GM08714 (cell line): Measurements from ENCODE around the gene CLUH.
A peak's percentile ranks its signal among the peaks of the same experiment; 100 is the strongest.

Source experiments
- H3K4me3 ChIP-seq: fragments of 200-500 bp; sonication (Bioruptor generic); 2 replicates; pipeline ENCODE4 v1.5.1; 2014; ENCODE audit warnings: mild to moderate bottlenecking, low read length, inconsistent platforms
- ZNF274 ChIP-seq: IDR thresholded peaks from 2 replicates; pipeline ENCODE4 v1.6.1; 2012; ENCODE audit warnings: mild to moderate bottlenecking, low read depth, low read length

Gene CLUH

DNA sequence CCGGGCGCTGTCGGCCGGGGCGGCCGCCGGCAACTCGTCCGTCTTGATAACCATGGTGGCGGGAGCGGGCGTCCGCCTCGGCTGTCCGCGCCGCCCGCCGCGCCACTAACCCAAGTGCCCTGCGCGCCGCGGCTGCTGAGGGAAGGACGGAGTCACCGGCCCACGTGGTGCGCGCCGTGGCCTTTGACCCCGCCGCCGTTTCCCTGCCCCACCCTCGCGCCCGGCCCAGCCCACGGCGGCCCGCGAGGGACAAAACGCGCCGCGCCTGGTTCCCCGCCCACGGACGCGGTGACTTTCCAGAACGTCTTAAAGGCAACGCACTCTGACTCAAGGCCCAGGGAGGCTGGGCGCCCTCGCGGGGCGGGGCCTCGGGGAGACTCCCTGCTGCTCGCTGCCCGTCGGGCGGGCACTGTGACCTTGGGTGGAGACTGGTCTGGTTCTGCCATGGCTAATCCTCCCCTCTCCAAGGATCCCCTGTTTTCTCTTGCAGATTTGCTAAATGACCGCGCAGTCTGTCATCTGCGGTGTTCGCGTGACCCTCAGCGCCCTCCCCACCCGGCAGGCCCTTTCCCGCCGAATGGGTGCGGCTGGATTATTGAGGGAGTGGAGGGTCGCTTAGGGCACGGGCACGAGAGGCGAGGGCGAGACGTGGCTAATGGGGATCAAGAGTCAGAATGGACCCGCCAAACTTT, at the start of gene CLUH:
Gene CLUH (minus strand): TSS at position 157 of the 692 bp plus-strand sequence. CDS start 103 bp downstream, at position 54.
- TF ChIP-seq ZNF274 = no peak
- H3K4me3 ChIP-seq = peak within 1 kb of the TSS; percentile 74

DNA sequence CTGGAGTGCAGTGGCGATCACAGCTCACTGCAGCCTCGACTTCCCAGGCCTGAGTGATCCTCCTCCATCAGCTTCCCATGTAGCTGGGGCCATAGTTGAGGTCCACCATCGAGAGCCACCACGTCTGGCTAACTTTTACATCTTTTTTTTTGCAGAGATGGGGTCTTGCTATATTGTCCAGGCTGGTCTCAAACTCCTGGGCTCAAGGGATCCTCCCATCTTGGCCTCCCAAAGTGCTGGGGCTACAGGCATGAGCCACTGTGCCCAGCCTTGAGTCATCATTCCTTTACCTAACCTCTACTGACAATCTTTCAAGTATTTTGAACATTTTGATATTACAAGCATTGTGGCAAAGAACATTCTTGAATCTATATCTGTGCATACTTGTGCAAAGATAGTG, 47.3 kb upstream of the CLUH start:
- no peak for TF ChIP-seq ZNF274
- no peak overlapping the region for H3K4me3 ChIP-seq

DNA sequence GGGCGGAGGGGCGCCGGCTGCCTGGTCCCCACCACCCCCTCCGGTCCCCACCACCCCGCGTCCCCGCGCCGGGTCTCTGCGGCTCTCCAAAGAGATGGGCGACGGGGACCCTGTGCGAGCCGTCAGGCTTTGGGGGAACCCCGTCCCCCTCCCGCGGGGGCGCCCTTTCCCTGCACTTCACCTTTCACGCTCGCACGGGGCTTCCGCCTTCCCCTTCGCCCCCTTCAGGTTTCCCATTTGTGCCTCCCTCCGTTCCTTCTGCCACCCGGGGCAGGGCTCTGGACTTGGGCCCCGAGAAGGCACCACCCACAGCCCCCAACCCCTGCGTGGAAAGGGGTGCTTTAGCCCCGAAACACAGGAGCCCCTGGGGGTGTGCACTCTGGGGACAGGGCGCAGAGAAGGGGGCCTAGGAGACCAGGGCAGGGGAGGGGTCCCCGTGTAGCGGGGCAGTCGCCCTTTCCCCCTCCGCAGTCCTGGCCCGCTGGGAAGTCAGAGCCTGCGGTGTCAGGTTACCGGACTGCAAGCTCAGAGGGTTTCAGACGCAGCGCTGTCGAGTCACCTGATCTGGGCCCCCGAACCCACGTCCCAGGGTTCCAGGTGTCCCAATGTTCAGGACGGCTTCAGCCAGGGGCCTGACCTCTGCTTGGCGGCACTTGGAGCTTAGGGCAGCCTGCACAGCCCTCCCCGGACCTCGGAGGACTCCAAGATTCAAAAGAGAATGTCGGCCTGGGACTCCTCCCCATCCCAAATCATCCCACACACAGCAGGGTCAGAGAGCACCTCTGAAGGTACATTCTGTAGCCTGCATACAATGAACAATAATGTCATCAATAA, 44.5 kb upstream of the CLUH start:
- TF ChIP-seq ZNF274 = no peak
- H3K4me3 ChIP-seq = no peak overlapping the region

GRCh38 chr17:2751491-2751890, 39.9 kb upstream of the CLUH start:
- no peak overlapping the region for H3K4me3 ChIP-seq
- no peak for TF ChIP-seq ZNF274

DNA sequence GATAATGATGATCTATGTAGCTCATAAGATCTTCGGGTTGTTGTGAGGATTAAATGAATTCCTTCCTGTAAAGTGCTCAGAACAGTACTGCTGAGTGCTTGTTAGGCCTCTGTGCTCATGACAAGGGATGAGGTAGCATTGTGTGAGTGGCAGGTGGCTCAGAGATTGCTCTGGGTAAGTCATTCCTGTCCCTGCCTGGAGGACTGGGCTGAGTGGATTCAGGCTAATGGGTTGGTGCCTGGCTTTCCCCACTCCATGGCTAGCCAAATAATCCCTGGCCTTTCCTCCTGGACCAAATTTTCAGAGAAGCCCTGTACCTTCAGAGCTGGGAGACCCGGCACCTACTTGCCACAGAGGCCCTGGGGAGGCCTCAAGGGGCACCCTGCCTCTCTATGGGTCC, 39.2 kb upstream of the CLUH start:
- no peak overlapping the region for H3K4me3 ChIP-seq
- no peak for TF ChIP-seq ZNF274

DNA sequence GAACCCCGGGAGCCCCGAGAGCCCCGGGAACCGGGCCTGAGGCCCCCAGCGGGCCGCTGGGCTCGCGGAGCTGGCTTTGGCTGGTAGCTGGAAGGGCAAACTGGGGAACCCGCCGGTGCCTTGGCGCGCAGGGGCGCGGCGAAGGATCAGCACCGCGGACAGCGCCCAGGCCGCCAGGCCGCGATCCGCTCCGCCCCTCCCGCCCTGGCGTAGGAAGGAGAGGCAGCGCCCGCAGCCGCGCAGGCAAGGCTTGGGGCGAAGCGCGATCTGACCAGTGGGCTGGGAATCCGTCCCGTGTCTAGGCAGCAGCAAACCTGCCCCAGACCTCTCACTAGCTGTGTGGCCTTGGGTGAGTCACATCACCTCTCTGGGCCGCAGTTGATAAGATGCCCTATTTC, 38.2 kb upstream of the CLUH start:
- TF ChIP-seq ZNF274 = no peak
- H3K4me3 ChIP-seq = no peak overlapping the region

GRCh38 chr17:2749058-2749783, 37.7 kb upstream of the CLUH start, which contains the start of gene CCDC92B:
Gene CCDC92B, minus strand, starts transcription at chr17:2749652. Its CDS starts 14,507 bp downstream, at chr17:2735145.
- no peak for TF ChIP-seq ZNF274
- no peak within 1 kb of the TSS for H3K4me3 ChIP-seq

- H3K4me3 ChIP-seq = no peak overlapping the region
- no peak for TF ChIP-seq ZNF274
Observed at GRCh38 chr17:2745317-2746037, 33.9 kb upstream of the CLUH start.

DNA sequence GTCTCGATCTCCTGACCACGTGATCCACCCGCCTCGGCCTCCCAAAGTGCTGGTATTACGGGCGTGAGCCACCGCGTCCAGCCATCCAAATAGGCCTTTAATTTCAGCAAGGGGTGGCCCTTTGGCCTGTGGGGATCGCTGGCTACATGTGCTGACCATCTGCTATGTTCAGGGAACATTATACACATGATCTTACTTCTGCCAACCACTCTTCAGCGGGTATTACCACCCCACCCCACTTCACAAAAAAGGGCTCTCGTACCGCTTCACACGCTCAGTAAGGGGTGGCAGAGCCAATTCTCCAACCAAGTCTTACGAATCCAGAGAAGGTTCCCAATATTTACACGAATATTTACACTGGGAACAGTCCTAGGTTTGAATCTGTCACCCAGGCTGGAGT, 26.1 kb upstream of the CLUH start:
- TF ChIP-seq ZNF274 = no peak
- H3K4me3 ChIP-seq = no peak overlapping the region

- no peak for TF ChIP-seq ZNF274
- no peak overlapping the region for H3K4me3 ChIP-seq
Observed at GRCh38 chr17:2736956-2737355, 25.4 kb upstream of the CLUH start.

GRCh38 chr17:2735896-2736295, 24.3 kb upstream of the CLUH start:
- TF ChIP-seq ZNF274 = no peak
- H3K4me3 ChIP-seq = no peak overlapping the region

DNA sequence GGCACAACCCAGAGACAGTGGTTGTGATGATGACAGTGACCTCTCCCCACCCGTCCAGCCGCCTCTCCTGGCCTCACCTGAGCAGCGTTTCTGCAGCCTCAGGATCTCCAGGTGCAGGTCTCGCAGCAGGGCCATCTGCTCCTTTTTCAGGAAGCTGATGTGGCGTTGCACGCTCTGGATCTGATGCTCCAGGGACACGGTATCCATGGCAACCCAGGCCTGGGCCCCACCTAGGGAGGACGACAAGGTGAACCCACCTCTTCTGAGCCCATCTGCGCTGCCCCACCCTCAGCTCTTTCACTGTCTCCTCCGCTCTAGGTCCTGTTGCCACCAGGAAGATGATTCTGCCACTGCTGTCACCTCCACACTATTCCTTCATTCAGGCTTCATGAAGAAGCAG, 23.4 kb upstream of the CLUH start:
- no peak for TF ChIP-seq ZNF274
- no peak overlapping the region for H3K4me3 ChIP-seq

DNA sequence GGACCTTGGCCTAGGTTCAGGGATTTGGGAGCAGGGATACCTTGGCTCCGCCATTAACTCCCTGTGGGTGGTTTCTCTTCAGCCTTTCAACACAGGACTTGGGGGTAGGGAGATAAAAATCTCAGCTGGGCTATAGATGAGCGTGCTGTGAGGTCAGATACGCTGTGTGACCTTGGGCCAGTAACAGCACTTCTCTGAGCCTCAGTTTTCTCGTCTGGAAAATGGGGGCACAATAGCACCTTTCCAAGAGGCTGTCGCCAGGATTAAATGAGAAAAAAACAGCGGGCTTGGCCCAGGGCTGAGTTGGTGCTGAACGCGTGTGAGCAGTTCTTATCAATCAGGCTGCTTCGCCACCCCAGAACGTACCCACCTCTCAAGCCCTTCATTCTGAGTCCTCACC, 20.2 kb upstream of the CLUH start:
- TF ChIP-seq ZNF274 = no peak
- no peak overlapping the region for H3K4me3 ChIP-seq

DNA sequence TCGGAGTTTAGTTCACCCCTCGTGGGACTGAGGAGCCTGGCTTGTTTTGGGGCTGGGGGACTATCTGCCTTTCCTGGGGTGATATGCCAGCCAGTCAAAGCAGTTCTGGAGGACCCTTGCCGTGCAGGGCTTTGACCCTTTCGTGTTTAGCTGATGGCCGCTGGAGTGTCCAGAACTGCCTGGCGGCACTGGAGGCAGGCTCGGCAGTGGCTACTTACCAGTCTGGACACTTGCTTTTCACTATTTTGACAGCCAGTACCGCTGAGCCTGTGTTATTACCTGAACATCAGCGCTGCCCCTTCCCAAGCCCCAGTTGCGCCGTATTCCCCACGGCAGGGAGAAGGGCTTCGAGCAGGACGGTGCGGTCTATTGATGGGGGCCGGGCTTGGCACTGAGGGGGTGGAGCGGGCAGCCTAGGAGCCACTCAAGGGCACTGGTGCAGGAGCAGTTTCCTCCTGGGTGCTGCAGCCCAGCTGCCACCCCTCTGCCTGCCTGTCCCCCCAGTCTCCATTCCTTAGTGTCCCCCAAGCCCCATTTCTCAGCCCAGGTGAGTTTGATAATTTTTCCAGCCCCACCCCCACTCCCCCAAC, 19.3 kb upstream of the CLUH start:
- TF ChIP-seq ZNF274 = no peak
- no peak overlapping the region for H3K4me3 ChIP-seq

- no peak for TF ChIP-seq ZNF274
- H3K4me3 ChIP-seq = no peak overlapping the region
Observed at GRCh38 chr17:2724784-2725164, 13.2 kb upstream of the CLUH start.
